Embryonic facial prominence (tissue), 1 donor: ENCODE results near the gene FRA10AC1.

Source experiments
- DNase-seq: peaks from one replicate; pipeline ENCODE4 v3.0.0-alpha.2; 2016; ENCODE audit errors: extremely low spot score

FRA10AC1 gene

DNA sequence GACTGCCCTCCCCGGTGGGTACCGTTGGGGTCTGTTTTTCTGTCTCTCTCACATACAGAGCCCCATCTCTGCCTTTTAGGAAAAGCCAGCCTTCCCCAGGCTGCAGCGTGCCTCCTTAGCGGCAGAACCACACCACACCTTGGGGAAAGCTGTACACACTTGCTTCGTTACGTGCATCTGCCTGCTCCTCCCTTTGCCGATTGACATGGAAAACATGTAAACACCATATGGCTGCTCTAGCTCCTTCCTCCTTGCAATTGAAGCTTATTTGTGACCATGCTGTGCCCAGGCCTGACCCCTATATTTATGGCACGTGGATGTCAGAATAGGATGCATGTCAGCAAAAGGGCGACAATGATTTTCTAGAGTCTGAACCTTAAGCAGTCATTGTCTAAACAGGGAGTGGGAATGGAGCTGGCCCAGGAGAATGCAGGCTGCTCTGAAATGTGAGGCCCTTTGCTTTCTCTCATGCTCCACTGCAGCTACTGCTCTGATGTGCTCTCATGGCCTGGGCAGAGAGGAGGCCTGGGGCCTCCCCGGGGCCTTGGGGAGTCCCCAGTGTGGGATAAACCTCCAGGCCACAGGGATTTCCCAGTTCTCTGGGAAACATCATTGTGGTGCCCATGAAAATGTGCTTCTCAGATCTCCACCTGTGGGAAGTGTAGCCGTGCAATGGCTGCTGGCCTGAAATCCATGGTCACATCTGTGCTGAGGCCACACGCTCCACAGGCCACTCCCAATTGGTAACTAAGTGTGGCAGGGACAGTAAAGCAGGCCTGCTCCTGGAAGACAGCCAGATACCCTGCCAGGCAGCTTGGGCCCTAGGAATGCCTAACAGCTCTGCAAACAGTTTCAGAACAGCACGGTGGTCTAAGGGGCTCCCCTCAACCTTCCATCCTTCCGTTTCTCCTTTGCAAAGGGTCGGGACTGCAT is 71.5 kb downstream of the FRA10AC1 start:
- DNase-seq = no peak

DNA sequence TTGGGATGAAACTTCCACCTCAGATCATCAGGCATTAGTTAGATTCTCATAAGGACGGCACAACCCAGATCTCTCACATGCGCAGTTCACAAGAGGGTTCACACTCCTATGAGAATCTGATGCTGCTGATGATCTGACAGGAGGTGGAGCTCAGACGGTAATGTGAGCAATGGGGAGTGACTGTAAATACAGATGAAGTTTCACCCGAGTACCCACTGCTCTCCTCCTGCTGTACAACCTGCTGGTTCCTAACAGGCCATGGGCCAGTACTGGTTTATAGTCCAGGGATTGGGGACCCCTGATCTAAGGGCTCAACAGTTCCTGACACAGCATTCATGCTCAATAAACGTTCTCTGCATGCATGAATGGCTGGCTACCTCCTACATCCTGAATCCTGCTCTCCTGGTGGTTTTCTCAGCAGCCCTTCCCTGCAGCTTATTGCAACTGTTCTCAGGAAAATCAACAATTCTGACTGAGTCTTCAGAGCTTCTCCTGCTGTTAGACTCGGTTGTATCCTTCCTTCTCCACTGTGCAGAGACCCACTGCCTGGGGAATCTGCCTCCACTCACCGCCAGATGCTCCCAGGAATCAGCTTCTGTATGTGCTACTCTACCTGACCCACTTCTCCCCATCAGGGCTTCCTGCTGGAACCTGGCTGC is 72.6 kb downstream of the FRA10AC1 start:
- DNase-seq = no peak

DNA sequence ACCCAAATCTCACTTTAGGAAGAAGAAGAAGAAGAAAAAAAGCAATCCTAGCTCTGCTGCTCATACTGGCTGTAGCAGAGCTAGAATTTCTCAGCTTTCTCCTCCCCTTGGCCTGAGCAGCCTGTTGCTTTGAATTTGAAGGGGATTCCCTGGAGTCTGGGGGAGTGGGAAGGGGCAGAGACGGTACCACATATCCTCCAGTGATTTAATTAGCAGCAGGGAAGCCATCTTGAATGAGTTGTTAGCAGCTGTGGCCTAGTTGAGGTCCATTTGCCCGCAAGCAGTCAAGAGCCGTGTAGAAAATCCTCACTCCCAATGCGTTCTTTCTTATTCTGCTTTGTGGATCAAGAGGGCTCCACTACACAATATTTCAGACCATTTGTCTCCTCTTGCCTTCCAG is 73.5 kb downstream of the FRA10AC1 start:
- DNase-seq = no peak

DNA sequence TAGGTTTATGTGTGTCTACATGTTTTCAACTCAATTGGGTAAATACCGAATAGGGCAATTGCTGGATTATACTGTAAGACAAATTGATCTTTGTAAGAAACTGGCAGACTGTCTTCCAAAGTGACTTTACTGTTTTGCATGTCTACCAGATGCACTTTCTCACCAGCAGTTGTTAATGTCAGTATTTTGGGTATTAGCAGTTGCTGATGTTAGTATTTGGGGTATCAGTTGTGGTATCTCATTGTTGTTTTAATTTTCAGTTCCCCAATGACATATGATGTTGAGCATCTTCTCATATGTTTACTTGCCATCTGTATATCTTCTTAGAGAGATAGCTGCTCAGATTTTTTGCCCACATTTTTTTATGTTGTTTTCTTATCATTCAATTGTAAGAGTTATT is 79.5 kb downstream of the FRA10AC1 start:
- DNase-seq = no peak

- no peak for DNase-seq
Observed at GRCh38 chr10:93620925-93621324, 81.5 kb downstream of the FRA10AC1 start.
